CD1c-positive myeloid dendritic cell (primary cell): ENCODE measurements around the gene PRUNE1.

Experiments used
- DNase-seq: peaks from one replicate; pipeline ENCODE4 v3.0.0-alpha.2; 2016; ENCODE audit errors: extremely low spot score

PRUNE1 gene

DNA sequence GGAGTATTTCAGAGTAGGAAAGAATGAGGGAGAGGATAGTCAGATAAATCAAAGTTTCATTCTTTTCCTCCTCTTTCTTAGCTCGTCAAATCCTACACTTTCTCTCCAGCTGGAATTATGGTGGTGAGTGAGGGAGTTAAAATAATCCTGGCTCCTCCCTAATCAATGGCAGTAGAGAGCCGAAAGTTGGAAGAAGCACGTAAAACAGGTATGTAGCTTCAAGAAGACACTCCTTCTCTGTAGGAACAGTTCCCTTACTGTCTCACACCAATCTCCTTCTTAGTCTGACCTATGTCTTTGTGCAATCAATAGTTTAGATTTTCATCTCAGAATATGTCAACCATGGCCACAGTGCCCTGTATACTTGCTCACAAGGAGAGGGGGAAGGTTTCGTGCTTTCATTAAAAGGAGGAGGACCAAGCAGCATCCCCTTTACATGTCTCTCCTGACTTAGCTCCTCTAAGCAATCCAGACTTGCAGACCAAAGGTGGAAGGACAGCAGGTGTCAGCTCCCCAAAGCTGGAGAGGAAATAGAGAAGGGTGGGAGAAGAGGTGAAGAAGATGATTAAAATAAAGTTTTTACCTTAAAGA is 2.4 kb upstream of the PRUNE1 start:
- no peak for DNase-seq

- peak; percentile 73 for DNase-seq
These were observed 1.8 kb upstream of the PRUNE1 start, which contains the start of gene MINDY1 for GRCh38 chr1:151006327-151007052. Gene MINDY1 (minus strand): TSS chr1:151006902. CDS start chr1:151002617, 4,285 bp downstream.

DNA sequence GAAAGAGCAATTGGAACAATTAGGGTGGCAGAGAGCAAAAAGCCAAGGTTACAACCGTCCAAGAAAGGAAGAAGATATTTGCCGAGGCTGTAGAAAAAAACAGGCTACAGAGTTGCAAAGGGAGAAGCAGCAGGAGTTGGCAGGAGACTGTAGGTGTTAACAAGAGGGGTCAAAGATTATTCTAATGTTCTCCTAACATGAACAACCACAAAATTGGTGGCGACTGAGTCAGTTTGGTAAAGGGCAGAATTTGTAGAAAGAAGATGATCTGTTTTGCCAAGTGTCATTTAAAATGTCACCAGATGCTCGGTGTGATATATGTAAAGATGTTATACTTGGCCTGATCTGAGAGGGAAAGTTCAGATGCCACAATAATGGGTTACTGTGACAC is 401 bp upstream of the PRUNE1 start:
- no peak for DNase-seq

- DNase-seq, result no peak
These were observed 948 bp downstream of the PRUNE1 start for GRCh38 chr1:151009206-151009587.

DNA sequence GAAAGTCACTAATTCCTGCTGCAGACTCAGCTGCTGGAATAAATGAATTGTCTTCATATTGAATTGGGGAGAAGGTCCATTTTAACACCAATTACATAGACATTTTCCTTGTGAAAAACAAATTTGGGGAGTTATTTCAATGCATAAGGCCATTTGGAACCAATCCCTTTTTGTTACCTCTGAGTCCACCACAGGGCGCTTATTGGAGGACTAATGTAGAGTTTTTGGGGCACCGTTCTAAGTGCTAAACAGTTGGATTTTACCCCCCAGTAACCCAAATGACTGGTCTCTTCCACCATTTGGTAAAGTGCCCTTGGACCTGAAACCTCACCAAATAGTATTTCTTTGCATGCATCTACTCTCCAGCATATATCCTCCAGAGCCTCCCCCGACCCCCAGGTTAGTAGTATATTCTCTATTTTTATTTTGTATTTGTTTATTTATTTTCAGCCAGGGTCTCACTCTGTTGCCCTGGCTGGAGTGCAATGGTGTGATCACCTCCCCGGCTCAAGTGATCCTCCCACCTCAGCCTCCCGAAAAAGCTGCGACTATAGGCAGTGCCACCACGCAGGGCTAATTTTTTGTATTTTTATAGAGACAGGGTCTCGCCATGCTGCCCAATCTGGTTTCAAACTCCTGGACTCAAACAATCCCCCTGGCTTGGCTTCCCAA is 1.6 kb downstream of the PRUNE1 start:
- DNase-seq, result no peak

DNA sequence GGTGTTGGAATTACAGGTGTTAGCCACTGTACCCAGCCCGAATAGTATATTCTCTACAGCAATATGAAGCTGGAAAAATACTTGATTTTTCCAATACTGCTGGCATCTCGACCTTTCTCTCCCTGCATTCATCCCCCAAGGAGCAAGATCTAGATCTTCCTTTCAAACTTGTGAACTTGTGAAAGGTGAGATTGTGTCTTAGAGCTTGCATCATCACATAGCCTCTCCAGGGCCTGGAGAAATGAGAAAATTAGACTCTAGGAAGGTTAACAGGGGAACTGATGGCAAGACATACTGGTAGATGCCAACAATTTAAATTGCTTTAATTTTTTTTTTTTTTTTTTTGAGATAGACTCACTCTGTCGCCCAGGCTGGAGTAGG is 2.1 kb downstream of the PRUNE1 start:
- DNase-seq, result no peak

DNA sequence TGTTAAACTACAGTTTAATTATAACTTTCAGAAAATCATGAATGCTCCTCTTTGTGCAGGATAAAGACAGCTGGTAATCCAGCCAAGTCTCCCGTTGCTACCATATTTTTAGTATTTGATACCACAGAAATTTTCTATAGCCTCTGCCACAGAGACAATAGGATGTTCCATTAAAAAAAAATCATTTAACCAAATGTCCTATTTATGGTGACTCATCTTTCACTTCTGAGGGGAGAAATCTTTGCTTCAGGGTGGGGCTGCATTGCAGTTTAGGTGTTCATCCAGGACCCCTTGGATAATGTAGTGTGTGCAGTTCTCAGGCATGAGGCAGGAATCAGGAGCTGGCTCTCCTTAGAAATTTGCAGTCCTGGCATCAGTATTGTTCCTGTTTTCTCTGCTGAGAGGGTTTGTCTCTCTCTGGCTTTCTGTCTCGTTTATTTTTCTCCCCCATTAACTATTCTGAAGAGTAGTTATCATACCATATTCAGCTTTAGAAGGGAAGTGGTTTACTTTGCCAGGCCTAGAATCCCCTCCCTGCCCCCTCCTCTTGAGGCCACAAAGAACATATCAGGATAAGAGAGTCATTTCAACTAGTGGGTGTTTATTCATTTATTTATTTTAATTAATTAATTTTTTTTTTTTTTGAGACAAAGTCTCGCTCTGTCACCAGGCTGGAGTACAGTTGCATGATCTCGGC is 3.1 kb downstream of the PRUNE1 start:
- no peak for DNase-seq

DNA sequence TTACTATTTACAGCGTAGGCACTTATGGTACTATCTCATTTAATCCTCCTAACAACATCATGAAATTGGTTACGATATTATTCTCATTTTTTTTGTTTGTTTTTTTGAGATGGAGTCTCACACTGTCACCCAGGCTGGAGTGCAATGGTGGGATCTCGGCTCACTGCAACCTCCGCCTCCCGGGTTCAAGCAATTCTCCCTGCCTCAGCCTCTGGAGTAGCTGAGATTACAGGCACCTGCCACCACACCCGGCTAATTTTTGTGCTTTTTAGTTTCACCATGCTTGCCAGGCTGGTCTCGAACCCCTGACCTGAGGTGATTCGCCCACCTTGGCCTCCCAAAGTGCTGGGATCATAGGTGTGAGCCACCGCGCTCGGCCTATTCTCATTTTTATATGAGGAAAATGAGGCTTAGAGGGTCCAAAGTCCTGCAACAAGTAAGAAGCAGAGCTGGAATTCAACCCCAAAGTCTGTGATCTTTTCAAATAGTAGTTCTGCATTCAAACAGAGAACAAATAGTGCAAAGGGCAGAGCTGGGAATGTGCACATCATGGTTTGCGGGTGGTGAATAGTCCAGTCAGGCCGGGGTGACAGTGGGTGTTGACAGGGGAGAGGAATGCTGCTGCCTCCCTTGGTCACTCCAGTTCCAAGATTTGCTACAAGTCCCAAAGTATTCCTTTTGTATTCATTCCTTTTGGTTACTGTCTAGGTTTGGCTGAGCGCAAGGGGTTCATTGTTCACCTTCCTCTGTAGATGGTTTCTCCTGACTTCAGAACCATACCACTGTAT is 4.6 kb downstream of the PRUNE1 start:
- DNase-seq, result no peak

DNA sequence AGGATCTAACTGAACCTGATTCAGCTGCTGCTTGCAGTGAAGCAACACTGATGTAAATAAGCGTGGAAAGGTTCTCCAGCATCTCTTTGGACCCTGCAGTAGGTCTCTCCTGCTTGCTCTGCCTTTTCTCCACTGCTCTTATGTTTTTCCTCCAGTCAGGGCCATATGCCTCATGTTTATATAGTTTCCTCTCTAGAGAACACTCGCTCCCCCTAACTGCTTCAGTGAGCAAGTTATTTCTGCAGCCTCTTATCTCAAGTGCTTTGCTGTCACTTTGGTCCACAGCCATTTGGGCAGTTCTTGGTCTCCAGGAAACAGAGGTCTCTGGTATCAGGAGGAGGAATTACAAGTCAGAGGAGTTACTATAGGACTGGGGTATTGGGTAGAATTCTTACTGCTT is 5.3 kb downstream of the PRUNE1 start:
- no peak for DNase-seq

DNA sequence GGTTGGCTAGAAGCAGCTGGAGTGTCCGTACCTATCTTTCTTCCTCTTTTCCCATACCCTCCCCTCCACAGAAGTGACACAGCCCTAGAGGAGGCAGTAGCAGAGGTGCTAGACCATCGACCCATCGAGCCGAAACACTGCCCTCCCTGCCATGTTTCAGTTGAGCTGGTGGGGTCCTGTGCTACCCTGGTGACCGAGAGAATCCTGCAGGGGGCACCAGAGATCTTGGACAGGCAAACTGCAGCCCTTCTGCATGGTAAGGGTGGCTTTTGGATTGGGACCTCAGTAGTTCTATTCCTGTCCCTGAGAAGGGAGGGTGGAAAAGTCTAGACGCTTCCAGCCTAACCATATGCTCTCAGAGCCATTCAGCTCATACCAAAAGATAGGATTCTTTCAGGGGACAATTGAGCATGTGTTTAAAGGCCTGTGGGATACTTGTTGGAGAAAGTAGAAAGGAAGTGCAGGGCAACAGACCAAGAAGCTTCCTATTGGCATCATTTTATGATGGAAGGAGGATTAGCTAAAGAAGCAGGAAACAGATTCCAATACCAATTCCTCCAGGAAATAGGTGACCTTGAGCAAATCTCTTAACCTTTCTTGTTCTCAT is 16.4 kb downstream of the PRUNE1 start:
- DNase-seq, result peak; percentile 82

DNA sequence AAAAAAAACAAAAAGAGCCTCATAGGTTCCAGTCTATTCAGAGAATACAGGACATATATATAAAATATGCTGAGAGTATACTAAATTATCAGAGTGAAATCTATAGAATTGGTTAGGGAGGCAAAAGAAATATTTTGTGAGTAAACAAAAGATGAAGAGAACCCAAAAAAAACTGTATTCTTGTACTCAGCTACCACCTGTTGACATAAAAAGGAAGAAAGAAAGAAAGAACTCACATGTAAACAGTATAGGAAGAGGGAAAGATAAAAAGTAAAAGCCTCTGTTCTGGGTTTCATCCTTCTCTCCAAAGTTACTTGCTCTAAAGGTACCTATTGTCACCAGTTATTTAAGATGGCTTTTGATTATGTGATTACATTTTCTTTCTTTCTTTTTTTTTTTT is 18.2 kb downstream of the PRUNE1 start:
- DNase-seq, result no peak

DNA sequence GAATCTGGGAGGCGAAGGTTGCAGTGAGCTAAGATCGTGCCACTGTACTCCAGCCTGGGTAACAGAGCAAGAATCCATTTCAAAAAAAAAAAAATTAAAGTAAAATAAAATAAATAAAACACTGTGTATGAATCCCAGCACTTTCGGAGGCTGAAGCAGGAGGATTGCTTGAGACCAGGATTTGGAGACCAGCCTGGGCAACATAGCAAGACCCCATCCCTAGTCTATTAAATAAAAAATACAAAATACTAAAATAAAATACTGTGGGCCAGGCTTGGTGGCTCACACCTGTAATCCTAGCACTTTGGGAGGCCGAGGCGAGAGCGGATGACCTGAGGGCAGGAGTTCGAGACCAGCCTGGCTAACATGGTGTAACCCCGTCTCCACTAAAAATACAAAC is 23.9 kb downstream of the PRUNE1 start:
- no peak for DNase-seq

GRCh38 chr1:151035167-151035566 is 26.9 kb downstream of the PRUNE1 start:
- no peak for DNase-seq

DNA sequence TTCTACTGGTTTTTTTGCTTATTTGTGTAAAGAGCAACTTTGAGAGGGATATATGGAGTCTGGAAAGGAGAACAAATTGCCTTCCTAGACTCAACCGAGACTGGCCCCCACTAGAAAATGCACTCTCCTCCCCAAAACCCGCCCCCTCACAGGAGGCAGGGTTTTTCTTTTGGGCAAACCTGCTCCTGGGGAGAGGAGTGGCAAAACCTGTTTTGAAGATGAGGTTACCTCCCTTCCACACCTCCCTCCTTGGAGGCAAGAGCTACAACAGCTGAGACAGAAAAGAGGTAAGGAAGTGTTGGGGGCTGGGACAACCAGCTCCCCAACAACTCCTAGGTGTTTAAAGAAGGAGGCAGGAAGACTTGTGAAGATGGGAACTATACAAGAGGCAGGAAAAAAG is 28.1 kb downstream of the PRUNE1 start, which contains the start of gene BNIPL:
Gene BNIPL, plus strand, starts transcription at position 231 of the 400 bp plus-strand sequence. Its CDS starts 140 bp downstream, at position 371.
- no peak for DNase-seq

- DNase-seq, result no peak
These were observed 28.8 kb downstream of the PRUNE1 start for GRCh38 chr1:151037032-151037431.

GRCh38 chr1:151039521-151039920 is 31.3 kb downstream of the PRUNE1 start:
- DNase-seq, result no peak

DNA sequence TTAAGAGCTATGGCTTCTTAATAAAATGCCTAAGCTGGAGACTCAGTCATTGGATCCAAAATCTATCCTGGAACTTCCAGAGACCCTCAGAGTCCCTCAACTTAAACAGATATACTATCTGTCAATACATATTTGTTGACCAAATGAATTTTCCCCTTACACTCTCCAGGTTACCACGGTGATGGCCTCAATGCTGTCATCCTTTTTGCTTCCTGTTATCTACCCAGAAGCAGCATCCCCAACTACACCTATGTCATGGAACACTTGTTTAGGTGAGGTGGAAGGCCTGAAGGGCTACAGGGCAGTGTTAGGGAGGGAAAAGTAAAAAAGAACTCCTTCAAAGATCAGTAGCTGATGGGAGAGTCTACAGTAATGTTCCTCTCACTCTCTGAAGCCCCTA is 34.9 kb downstream of the PRUNE1 start:
- no peak for DNase-seq

- peak; percentile 46 for DNase-seq
These were observed 39.3 kb downstream of the PRUNE1 start, which contains the start of gene C1orf56 for GRCh38 chr1:151047591-151047924. Gene C1orf56 (plus strand): TSS chr1:151047751. CDS start chr1:151047848, 97 bp downstream.

GRCh38 chr1:151047925-151048644 is 39.8 kb downstream of the PRUNE1 start:
- peak; percentile 44 for DNase-seq

DNA sequence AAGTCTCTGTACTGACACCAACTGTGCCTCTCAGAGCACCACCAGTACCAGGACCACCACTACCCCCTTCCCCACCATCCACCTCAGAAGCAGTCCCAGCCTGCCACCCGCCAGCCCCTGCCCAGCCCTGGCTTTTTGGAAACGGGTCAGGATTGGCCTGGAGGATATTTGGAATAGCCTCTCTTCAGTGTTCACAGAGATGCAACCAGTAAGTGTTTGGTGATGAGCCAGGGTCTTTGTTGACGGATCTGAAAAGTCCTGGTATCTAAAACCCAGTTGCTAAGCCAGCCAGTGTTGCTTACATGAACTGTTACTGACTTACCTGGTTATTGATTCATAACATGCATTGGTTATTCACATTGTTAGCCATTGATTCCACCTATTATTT is 40.4 kb downstream of the PRUNE1 start:
- no peak for DNase-seq

DNA sequence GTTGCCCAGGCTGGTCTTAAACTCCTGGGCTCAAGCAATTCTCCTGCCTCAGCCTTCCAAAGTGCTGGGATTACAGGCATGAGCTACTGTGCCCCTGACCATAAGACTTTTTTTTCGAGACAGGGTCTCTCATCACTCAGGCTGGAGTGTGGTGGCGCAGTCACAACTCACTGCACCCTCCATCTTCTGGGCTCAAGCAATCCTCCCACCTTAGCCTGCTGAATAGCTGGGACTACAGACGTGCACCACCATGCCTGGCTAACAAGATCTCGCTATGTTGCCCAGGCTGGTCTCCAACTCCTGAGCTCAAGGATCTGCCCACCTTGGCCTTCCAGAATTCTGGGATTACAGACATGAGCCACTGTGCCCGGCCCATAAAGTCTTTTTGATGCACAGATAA is 41.2 kb downstream of the PRUNE1 start:
- no peak for DNase-seq
